Astrocyte of the spinal cord (primary cell): ENCODE results near the gene RAI14.
"Not testable (repeated sequence)": the region's sequence is repeated elsewhere in the genome, so short reads cannot be mapped to it uniquely, and the experiment has no call there.

Experiments
- DNase-seq: peaks from one replicate; pipeline ENCODE4 v3.0.0; 2011; ENCODE audit warnings: low read depth, low spot score
- H3K4me3 ChIP-seq: 2 replicates; pipeline ENCODE4 v1.5.1; 2011; ENCODE audit warnings: low read depth, mild to moderate bottlenecking, low read length, moderate library complexity
- in situ Hi-C: cut with HindIII; loops from 2 replicates; pipeline ENCODE4 v1.10.0; 2017; ENCODE audit warnings: low sequenced_read_pairs
- TF ChIP-seq, protein P1 (sequence below): IDR thresholded peaks from 2 replicates; pipeline ENCODE4 v1.5.1; 2012; ENCODE audit warnings: low read depth, mild to moderate bottlenecking, low read length, inconsistent platforms

RAI14 gene

DNA sequence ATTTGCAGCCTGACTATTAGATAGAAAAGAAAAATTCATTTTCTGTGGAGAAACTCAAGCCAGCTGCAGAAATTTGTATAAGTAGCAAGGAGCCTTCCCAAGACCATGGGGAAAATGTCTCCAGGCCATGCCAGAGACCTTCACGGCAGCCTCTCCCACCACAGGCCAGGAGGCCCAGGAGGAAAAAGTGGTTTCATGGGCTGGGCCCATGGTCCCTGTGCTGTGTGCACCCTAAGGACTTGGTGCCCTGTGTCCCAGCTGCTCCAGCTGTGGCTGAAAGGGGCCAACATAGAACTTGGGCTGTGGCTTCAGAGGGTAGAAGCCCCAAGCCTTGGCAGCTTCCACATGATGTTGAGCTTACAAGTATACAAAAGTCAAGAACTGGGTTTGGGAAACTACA, 109.5 kb downstream of the RAI14 start:
- TF ChIP-seq, protein P1, sequence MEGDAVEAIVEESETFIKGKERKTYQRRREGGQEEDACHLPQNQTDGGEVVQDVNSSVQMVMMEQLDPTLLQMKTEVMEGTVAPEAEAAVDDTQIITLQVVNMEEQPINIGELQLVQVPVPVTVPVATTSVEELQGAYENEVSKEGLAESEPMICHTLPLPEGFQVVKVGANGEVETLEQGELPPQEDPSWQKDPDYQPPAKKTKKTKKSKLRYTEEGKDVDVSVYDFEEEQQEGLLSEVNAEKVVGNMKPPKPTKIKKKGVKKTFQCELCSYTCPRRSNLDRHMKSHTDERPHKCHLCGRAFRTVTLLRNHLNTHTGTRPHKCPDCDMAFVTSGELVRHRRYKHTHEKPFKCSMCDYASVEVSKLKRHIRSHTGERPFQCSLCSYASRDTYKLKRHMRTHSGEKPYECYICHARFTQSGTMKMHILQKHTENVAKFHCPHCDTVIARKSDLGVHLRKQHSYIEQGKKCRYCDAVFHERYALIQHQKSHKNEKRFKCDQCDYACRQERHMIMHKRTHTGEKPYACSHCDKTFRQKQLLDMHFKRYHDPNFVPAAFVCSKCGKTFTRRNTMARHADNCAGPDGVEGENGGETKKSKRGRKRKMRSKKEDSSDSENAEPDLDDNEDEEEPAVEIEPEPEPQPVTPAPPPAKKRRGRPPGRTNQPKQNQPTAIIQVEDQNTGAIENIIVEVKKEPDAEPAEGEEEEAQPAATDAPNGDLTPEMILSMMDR: no peak
- no peak for DNase-seq
- H3K4me3 ChIP-seq: no peak overlapping the region
- in situ Hi-C loops: no loop called here

DNA sequence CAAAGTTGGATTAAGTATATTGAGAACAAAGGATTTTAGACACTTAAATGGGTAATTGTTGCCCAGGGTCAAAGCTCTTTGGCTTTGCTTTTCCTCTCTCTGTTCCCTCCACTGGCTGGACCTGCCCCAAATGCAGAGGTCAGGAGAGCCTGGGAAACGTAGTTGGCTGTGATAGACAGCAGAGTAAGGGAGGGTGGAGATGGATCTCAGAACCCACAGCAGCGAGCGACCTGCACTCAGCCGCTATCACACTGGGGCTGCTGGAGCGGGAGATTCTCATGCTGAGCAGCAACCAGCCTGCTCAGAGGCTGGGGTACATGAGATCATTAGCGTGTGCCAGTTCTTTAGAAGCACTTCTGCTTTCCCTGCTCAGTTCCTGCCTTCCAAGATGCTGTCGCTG, 111.1 kb downstream of the RAI14 start:
- TF ChIP-seq, protein P1: no peak
- H3K4me3 ChIP-seq: no peak overlapping the region
- DNase-seq: no peak
- in situ Hi-C loops: no loop called here

DNA sequence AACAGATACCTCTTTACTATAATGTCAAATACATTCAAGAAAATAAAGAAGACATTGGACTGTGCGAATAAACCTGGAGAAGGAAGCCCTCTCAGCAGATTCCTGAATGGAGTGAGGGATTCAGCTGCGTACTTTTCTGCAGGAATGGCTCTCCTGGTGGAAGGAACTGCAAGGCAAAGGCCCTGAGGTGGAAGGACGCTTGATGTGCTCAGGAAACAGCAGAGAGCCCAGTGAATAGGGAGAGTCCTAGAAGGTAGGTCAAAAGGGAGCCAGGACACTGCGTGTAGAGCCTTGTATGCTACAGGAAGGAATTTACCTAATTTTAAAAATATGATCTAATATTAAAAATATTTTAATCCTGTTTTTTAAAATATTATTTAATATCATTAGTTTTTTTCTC, 114.4 kb downstream of the RAI14 start:
- no peak overlapping the region for H3K4me3 ChIP-seq
- in situ Hi-C loops: no loop called here
- DNase-seq: no peak
- TF ChIP-seq, protein P1: no peak

DNA sequence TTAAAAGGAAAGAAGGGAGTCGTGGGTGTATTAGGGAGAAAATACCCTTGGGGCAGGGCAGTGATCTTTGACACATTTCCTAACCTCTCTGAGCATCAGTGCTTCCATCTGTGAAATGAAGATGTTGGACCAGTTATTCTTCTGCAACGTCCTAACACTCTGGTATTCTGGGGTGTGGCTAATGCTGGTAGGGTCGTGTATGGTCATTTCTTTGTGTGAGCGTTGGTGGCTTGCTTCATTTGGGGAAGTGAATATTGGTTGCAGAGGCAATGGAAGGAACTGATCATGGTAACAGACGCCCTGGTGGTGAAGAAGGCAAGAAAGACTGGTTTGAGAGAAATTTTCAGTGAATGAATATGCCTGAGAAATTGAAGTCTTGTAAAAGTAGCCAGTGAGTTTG, 114.9 kb downstream of the RAI14 start:
- in situ Hi-C loops: no loop called here
- DNase-seq: no peak
- TF ChIP-seq, protein P1: no peak
- no peak overlapping the region for H3K4me3 ChIP-seq

DNA sequence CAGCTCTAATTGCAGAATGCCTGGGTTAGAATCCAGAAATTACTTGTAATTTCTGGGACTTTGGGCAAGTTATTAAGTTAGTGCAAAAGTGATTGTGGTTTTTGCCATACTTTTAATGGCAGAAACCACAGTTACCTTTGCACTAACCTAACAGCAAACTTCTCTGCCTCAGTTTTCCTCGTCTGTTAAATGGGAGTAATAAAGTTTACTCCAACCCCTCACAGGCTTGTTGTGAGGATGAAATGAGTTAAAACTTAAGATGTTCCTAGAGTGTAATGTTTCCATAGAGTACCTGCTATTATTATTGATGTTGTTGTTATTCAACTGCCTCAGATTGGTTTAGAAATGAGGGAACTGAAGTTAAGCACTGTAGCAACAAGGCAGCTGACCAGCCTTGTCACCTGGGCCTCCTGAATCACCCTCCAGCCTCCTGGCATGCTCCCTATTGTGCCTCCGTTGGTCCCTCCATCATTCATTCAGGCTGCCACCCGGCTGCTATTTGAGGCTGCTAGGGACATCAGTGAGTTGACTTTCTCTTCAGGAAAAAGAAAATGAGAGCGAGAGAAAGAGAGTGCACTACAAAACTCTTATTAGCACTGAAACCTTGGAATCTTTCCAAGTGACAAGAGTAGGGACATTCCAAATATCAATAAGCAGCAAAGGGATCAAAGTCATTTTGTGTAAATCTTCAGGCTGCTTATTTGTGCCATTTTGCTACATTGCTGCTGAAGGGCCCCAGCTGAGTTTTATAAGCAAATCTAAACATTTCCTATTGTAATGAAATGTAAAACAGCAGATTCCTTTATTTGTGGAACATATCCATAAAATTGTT, 116.4 kb downstream of the RAI14 start:
- no peak overlapping the region for H3K4me3 ChIP-seq
- TF ChIP-seq, protein P1: no peak
- in situ Hi-C loops: no loop called here
- DNase-seq: no peak

DNA sequence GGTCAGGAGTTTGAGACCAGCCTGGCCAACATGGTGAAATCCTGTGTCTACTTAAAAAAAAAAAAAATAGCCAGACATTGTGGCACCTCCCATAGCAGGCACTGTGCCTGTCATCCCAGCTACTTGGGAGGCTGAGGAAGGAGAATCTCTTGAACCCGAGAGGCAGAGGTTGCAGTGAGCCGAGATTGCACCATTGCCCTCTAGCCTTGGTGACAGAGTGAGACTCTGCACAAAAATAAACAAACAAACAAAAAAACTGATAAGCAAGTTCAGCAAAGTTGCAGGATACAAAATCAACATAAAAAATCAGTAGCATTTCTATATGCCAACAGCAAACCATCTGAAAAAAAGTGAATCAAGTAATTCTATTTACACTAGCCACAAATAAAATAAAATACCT, 118.0 kb downstream of the RAI14 start:
- no peak for DNase-seq
- H3K4me3 ChIP-seq: no peak overlapping the region
- in situ Hi-C loops: no loop called here
- TF ChIP-seq, protein P1: no peak

DNA sequence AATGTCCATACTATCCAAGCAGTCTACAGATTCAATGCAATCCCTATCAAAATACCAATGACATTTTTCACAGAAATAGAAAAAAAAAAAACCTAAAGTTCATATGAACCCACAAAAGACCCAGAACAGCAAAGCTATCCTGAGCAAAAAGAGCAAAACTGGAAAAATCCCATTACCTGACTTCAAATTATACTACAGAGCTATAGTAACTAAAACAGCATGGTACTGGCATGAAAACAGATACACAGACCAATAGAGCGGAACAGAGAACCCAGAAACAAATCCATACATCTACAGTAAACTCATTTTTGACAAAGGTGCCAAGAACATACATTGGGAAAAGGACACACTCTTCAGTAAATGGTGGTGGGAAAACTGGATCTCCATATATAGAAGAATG, 118.5 kb downstream of the RAI14 start:
- H3K4me3 ChIP-seq, DNase-seq, in situ Hi-C loops: not testable (repeated sequence)
